ENCODE data around the gene GIGYF2.

- TF ChIP-seq RARB (CRISPR knock-in tag; IDR thresholded peaks at IDR 0.05) (no peak), ZFP3 (CRISPR knock-in tag; IDR thresholded peaks at IDR 0.05) (no peak), ARNTL (CRISPR knock-in tag; IDR thresholded peaks at IDR 0.05; ENCODE audit: borderline replicate concordance, low read depth) (no peak), ISL1 (CRISPR knock-in tag; IDR thresholded peaks at IDR 0.05) (no peak)
Measured at GRCh38 chr2:232875256-232876121, 178.4 kb downstream of the GIGYF2 start.

All from SK-N-SH treated with all-trans-retinoic acid at 6 μM for 48 hours (cell line).